ENCODE results near the gene UNC5A. TPM values are rescaled to one million over a fixed set of nuclear protein-coding genes. Genes with fewer than 3 reads are reported as not detected.

UNC5A gene
- total RNA-seq, 3 donors from 2014 or later (not counting 1 experiment from before 2014, with no cell fraction given) = not detected

DNA sequence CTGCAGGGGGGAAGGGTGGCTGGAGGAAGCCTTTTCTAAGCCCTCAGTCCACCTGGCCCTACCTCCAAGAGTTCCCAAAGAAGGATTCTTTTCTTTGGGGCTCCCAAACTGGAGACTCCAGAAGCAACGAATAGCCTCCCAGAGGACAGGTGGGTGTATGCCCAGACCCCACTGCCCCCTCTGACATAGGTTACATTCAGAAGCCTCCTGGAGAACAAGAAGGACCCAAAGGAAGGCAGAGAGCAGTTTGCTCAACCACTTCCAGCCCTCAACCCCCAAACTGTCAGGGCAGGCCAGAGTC, 78.5 kb downstream of the UNC5A start:
- H3K4me3 ChIP-seq (ENCODE audit: low read length) = no peak overlapping the region
- WGBS (ENCODE audit: insufficient coverage) = 83% methylated on average over 1 of the region's 1 CpG
- no peak for TF ChIP-seq CTCF (IDR thresholded peaks at IDR 0.05)
- no peaks in the 10 kb centered on the region for H3K9me3 ChIP-seq (ENCODE audit: control insufficient read depth, insufficient read depth, low read length)
- H3K36me3 Mint-ChIP-seq = no peaks in the 10 kb centered on the region
- H3K27me3 ChIP-seq (ENCODE audit: control insufficient read depth, insufficient read depth, low read length) = no peaks in the 10 kb centered on the region
- H3K4me1 ChIP-seq (ENCODE audit: control insufficient read depth, insufficient read depth, low read length) = no peaks in the 10 kb centered on the region
- no peak overlapping the region for H3K27ac ChIP-seq (ENCODE audit: low read length)
- H3K36me3 ChIP-seq (ENCODE audit: control insufficient read depth, insufficient read depth, low read length) = no peaks in the 10 kb centered on the region
- DNase-seq (no peak), ATAC-seq (no peak)
- no peak overlapping the region for H3K27ac Mint-ChIP-seq
- H3K27me3 Mint-ChIP-seq (ENCODE audit: low read depth in 2 of 2) = peaks cover 4 to 20% of the 10 kb centered on the region in 2 donors
- no peaks in the 10 kb centered on the region for H3K4me1 Mint-ChIP-seq
- H3K4me3 Mint-ChIP-seq = no peak overlapping the region
- intact Hi-C loops (cut with micrococcal nuclease) = no loop called here
- H3K9me3 Mint-ChIP-seq = no peaks in the 10 kb centered on the region

GRCh38 chr5:176889321-176890280, 79.2 kb downstream of the UNC5A start:
- 88% methylated on average over 24 of the region's 24 CpGs for WGBS (ENCODE audit: insufficient coverage)
- Histone ChIP-seq H3K27me3 (ENCODE audit: control insufficient read depth, insufficient read depth, low read length) (no peaks in the 10 kb centered on the region), H3K4me3 (ENCODE audit: low read length) (no peak overlapping the region), H3K9me3 (ENCODE audit: control insufficient read depth, insufficient read depth, low read length) (no peaks in the 10 kb centered on the region), H3K4me1 (ENCODE audit: control insufficient read depth, insufficient read depth, low read length) (no peaks in the 10 kb centered on the region), H3K36me3 (ENCODE audit: control insufficient read depth, insufficient read depth, low read length) (no peaks in the 10 kb centered on the region), H3K27ac (ENCODE audit: low read length) (no peak overlapping the region)
- H3K27ac Mint-ChIP-seq = no peak overlapping the region
- ATAC-seq = no peak
- no peaks in the 10 kb centered on the region for H3K4me1 Mint-ChIP-seq
- no peaks in the 10 kb centered on the region for H3K36me3 Mint-ChIP-seq
- H3K4me3 Mint-ChIP-seq = no peak overlapping the region
- DNase-seq = no peak
- no peaks in the 10 kb centered on the region for H3K9me3 Mint-ChIP-seq
- no peak for TF ChIP-seq CTCF (IDR thresholded peaks at IDR 0.05)
- intact Hi-C loops (cut with micrococcal nuclease) = no loop called here
- H3K27me3 Mint-ChIP-seq (ENCODE audit: low read depth in 2 of 2) = peaks cover 4 to 23% of the 10 kb centered on the region in 2 donors

DNA sequence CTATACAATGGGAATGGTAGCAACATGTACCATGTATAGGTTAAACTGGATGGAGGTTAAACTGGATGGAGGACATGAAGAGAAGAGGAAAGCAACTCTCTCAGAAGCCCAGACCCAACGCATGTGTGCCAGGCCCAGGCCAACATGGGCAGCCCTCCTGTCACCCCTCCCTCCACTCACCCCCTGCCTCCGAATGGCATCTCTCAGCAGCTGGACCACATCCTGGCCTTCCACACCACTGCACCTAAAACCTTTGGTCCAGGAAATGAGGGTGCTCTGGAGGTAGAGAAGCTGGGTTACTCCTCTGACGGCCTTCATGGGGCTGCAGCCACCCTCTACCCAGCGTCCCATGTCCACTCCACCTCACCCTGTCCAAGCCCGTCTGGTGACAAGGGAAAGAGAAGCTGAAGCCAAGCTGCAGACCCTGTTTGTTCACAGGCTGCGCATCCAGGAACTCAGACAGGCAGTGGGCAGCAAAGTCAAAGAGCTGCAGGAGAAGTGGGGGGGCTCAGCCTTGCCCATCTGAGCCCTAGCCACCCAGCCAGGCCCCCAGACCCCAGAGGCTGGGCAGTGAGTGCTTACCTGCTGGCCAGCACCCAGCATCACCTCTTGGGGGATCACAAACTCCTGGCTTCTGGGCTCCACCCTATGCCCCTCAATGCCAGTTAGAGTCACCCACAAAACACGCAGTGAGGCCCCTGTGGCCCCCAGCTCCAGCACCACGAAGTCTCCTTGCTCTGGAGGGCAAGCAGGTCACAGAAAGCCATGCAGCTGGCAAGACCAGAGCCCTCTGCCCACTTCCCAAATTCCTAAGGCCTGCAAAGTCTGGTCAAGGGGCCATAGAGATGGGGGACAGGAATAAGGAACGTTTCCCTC, 80.3 kb downstream of the UNC5A start:
- Histone ChIP-seq H3K4me1 (ENCODE audit: control insufficient read depth, insufficient read depth, low read length) (peaks cover 3% of the 10 kb centered on the region), H3K27ac (ENCODE audit: low read length) (no peak overlapping the region), H3K9me3 (ENCODE audit: control insufficient read depth, insufficient read depth, low read length) (no peaks in the 10 kb centered on the region), H3K4me3 (ENCODE audit: low read length) (no peak overlapping the region), H3K27me3 (ENCODE audit: control insufficient read depth, insufficient read depth, low read length) (no peaks in the 10 kb centered on the region), H3K36me3 (ENCODE audit: control insufficient read depth, insufficient read depth, low read length) (no peaks in the 10 kb centered on the region)
- H3K4me3 Mint-ChIP-seq = no peak overlapping the region
- ATAC-seq (no peak), DNase-seq (peak in 1 of 2 donors; percentile 8)
- no peak for TF ChIP-seq CTCF (IDR thresholded peaks at IDR 0.05)
- H3K9me3 Mint-ChIP-seq = no peaks in the 10 kb centered on the region
- H3K27me3 Mint-ChIP-seq (ENCODE audit: low read depth in 2 of 2) = peaks cover 4 to 23% of the 10 kb centered on the region in 2 donors
- H3K36me3 Mint-ChIP-seq = no peaks in the 10 kb centered on the region
- no peaks in the 10 kb centered on the region for H3K4me1 Mint-ChIP-seq
- 69% methylated on average over 8 of the region's 9 CpGs for WGBS (ENCODE audit: insufficient coverage)
- no peak overlapping the region for H3K27ac Mint-ChIP-seq
- intact Hi-C loops (cut with micrococcal nuclease) = no loop called here

Data from natural killer cell (primary cell).